GM19372 (cell line): ENCODE results near the gene NSD2.
A peak's percentile ranks its signal among the peaks of the same experiment; 100 is the strongest.
"Not testable (repeated sequence)": the region's sequence is repeated elsewhere in the genome, so short reads cannot be mapped to it uniquely, and the experiment has no call there.

Source experiments
- ATAC-seq: cut with Tn5 transposase; IDR thresholded peaks from one replicate; pipeline ENCODE4 v1.9.1; 2021; ENCODE audit warnings: mild to moderate bottlenecking, low read depth, moderate library complexity; ENCODE audit not compliant: unreplicated experiment

Gene NSD2

DNA sequence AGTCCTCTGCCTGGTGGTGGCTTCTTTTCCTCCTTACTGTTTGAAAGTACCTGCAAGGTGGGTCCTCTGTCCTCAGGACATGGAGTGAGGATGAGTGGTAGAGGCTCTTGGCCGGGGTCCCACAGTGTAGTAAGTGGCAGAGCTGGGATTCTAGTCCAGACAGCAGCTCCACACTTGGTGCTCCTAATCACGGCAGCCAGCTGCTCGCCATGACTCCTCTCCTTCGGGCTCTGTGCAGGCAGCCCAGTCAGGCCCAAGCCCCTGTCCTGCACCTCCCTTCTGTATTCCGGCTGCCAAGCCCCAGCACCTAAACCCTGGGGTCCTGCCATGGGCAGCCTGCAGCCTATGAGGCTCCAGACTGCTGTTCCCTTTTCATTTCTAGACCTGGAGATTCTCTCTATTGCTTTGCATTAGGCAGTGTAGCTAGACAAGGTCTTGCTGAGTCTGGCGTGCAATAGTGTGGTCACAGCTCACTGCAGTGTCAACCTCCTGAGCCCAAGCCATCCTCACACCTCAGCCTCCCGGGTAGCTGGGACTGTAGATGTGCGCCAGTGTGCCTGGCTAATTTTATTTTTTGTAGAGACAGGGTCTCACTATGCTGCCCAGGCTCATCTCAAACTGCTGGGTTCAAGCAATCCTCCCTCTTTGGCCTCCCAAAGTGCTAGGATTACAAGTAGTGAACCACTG, 24.9 kb downstream of the NSD2 start:
- ATAC-seq, result no peak

DNA sequence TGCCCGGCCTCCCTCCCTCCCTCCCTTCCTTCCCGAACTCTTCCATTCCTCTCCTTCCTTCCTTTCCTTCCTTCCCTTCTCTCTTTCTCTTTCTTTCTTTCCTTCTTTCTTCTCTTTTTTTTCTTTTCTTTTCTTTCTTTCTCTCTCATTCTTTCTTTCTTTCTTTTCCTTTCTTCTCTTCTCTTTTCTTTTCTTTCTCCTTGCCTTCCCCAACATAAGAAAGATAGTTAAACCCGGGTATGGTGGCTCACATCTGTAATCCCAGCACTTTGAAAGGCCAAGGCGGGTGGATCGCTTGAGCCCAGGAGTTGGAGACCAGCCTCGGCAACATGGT, 25.4 kb downstream of the NSD2 start:
- ATAC-seq, result no peak

GRCh38 chr4:1898007-1898406, 26.8 kb downstream of the NSD2 start:
- ATAC-seq, result no peak

DNA sequence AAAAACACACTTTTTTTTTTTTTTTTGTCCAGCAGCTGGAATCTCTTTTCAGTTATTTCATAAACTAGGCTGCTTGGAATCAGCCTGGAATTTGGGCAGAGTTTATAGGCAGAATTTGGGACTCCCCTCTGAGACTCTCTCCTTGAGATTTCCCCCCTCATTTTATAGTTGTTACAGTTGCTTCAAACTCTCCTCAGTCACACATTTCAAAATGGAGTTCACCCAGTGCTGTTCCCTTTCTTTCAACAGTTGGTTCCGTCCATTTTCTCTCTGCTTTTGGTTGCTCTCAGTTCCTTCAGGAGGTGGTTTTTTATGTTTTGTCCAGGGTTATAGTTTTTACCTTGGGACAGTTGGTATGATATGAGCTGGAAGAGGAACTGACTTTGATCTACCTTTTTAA, 27.5 kb downstream of the NSD2 start:
- no peak for ATAC-seq

- peak; percentile 78 for ATAC-seq
Measured at GRCh38 chr4:1899149-1900086, 28.2 kb downstream of the NSD2 start.

DNA sequence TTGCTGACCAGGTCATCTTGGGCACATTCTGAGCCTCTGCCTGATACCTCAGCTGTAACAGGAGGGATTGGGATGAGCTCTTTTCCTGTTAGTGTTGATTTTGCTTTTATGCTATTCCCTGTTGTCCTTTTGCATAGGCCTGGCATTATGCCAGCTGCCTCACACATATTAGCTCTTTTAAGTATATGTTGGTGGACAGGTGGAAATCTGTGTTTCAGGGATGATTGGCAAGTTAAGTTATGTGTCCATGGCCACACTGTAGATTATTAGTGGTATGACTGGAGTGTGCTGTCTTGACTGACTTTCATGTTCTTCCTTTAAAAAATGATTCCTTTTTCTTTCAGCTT, 28.9 kb downstream of the NSD2 start:
- no peak for ATAC-seq

GRCh38 chr4:1900624-1901023, 29.4 kb downstream of the NSD2 start:
- ATAC-seq, result no peak

DNA sequence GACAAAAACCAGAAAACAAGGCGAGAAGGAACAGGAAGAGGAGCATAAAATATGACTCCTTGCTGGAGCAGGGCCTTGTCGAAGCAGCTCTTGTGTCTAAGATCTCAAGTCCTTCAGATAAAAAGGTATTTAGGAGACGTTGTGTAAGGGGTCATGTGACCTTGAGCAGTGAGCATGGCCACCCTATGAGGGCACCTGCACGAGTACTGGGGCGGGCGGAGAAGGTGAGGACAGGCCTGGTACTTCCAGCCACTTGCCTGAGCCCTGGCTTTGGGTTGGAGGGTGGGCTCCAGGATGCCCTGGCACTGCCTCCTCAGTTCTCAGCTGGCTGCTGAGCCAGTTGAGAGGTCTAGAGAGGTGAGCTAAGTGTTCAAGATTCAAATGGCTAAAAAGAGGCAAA, 29.9 kb downstream of the NSD2 start:
- no peak for ATAC-seq

- ATAC-seq, result no peak
Measured at GRCh38 chr4:1902243-1902642, 31.1 kb downstream of the NSD2 start.

- no peak for ATAC-seq
Measured at GRCh38 chr4:1903035-1903434, 31.8 kb downstream of the NSD2 start.

DNA sequence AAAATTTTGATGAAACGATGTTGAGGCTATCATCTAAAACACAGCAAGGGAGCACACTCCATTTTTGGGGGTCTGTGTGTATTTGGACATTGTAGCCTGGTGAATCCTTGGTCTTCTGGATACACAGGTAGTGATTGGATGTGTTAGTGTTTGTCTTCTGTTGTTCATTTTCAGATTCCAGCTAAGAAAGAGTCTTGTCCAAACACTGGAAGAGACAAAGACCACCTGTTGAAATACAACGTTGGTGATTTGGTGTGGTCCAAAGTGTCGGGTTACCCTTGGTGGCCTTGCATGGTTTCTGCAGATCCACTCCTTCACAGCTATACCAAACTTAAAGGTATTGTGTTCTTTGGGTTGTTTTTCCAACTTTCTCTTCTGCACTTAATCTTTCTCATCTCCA, 32.8 kb downstream of the NSD2 start:
- no peak for ATAC-seq

- ATAC-seq, result no peak
Measured at GRCh38 chr4:1907848-1908525, 36.8 kb downstream of the NSD2 start.

DNA sequence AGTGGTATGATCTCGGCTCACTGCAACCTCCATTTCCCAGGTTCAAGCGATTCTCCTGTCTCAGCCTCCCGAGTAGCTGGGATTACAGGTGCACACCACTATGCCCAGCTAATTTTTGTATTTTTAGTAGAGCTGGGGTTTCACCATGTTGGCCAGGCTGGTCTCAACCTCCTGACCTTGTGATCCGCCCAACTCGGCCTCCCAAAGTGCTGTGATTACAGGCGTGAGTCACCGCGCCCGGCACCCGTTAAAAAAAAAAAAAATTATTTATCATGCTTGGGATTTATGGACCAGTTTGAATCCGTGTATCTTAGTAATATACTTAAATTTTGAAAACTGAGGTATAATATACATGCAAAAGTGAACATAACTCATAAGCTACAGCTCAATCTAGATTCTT, 38.5 kb downstream of the NSD2 start:
- ATAC-seq, result not testable (repeated sequence)

DNA sequence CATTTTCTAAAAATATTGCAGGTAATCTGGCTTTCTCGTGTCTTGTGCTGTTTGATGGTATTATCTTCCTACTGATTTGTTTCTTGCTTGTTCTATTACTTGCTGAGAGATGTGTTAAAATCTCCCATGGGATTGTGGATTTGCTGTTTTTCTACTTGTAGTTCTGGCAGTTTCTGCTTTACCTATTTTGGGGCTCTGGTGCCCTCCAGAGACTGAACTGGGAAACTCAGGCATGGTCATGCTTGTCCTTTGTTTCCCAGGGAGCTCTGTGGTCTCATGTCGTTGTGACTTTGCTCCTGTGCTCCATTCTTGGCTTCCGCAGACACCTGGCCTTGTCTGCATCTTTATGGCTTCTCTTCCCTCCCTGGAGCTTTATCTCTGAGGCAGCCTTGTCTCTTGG, 39.5 kb downstream of the NSD2 start:
- ATAC-seq, result no peak

DNA sequence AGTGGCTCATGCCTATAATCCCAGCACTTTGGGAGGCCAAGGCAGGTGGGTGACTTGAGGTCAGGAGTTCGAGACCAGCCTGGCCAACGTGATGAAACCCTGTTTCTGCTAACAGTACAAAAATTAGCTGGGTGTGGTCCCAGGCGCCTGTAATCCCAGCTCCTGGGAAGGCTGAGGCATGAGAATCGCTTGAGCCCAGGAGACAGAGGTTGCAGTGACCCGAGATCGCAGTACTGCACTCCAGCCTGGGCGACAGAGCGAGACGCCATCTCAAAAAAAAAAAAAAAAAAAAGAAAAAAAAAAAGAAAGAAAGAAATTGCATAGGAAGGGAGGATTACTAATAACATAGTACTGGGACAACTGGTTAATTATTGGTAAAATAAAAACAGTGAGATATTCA, 40.1 kb downstream of the NSD2 start:
- ATAC-seq, result not testable (repeated sequence)

GRCh38 chr4:1922821-1923220, 51.6 kb downstream of the NSD2 start:
- no peak for ATAC-seq

DNA sequence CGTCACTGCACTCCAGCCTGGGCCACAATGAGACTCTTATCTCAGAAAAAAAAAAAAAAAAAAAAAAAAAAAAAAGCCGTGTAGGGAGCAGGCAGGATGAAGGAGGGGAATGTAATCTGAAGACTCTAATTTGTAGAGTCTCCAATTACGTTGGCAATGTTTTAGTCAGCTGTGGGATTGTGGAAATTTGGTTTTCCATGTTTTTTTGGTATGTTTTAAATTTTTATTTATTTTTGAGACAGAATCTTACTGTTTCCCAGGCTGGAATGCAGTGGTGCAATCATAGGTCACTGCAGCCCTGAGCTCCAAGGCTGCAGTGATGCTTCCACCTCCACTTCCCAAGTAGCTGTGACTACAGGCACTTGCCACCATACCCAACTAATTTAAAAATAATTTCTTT, 56.5 kb downstream of the NSD2 start:
- no peak for ATAC-seq

- no peak for ATAC-seq
Measured at GRCh38 chr4:1928356-1929239, 57.4 kb downstream of the NSD2 start.

DNA sequence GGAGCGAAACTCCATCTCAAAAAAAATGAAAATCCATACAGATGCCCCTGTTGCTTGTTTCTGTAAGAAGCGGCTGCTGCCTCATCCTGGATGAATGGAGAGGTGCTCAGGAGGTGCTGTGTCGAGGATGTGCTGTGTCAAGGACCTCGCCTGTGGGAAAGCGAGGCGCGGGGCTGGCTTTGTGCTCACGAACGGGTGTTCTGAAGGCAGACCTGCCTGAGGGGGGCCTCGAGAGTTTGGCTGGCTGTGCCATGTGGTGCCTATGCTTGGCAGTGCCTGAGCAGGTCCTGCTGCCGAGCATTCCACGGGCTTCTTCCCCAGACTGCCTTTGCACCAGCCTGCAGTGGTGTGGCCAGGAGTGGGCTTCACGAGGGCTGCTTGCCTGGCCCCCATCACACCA, 61.5 kb downstream of the NSD2 start:
- ATAC-seq, result no peak

- ATAC-seq, result no peak
Measured at GRCh38 chr4:1933700-1934099, 62.5 kb downstream of the NSD2 start.

DNA sequence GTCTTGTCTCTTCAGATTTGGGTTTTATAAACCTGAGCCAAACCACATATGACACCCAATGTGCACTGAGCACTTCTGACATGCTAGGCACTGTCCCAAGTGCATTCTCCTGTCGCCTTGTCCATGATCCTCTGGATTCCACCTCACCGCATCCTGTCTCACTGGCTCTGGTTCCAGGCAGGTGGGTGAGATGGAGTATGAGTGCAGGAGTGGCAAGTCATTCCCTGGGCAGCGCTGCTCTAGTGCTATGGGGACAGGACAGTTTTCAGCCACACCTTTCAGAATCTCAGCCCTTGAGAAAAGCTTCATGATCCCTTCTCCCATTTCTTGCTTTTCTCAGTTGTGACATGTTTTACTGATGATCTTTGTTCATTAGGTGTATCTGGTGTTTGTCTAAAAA, 66.4 kb downstream of the NSD2 start:
- no peak for ATAC-seq
